Measurements from ENCODE around the gene OR10A6. TPM values are rescaled to one million over a fixed set of nuclear protein-coding genes. Genes with fewer than 3 reads are reported as not detected.

The OR10A6 gene
- total RNA-seq, 1 experiment from 2014 or later = not detected

DNA sequence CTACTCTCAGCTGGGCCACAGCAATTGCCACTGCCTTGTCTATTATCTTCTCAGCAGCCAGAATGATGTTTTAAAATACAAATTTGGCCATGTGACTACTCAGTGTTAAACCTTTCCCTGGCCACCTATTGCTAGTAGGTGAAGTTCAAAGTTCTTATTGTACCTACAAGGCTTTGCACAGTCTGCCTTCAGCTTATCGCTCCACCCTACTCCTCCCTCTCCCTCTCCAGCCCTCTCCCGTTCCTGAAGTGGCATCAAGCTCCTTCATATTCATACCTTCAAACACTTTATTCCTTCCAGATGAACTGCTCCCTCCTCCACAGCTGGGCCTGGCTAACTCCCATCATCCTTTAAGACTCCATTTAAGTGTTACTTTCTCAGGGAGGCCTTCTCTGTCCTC lies 37.3 kb downstream of the OR10A6 start:
- Histone ChIP-seq H2AFZ (no peak overlapping the region), H3K9me3 (ENCODE audit: insufficient read depth, low read depth) (peaks cover 4% of the 10 kb centered on the region; the same call in 1 of the 2 replicates), H3K4me1 (replicated peaks; ENCODE audit: insufficient read depth) (0 out of 2 replicates have a peak, but pooled peaks cover 10% of the 10 kb centered on the region), H3K9me2 (ENCODE audit: insufficient read depth) (no peaks in the 10 kb centered on the region), H3K27ac (no peak overlapping the region), H3K36me3 (ENCODE audit: low read depth) (0 out of 2 replicates have a peak, but pooled peaks cover 2% of the 10 kb centered on the region), H3K4me3 (no peak overlapping the region), H3K79me2 (ENCODE audit: low read depth) (no peaks in the 10 kb centered on the region), H3K4me2 (no peak overlapping the region), H3F3A (ENCODE audit: insufficient read depth, low read depth) (peaks cover under 1% of the 10 kb centered on the region; the same call in 1 of the 2 replicates), H4K20me1 (ENCODE audit: insufficient read depth) (no peaks in the 10 kb centered on the region), H3K27me3 (ENCODE audit: insufficient read depth, low read depth) (no peaks in the 10 kb centered on the region)
- ChIA-PET CTCF (interaction anchor here (1.7 kb wide), 1 partner anchor 205 kb away, joined by 4 read pairs; no protein-coding TSS in a partner anchor), POLR2A (ENCODE audit: unreplicated experiment) (interaction anchor here (0.6 kb wide), 1 partner anchor 93 kb away, joined by 4 read pairs; the partner anchor contains the start of gene EIF3F)
- DNase-seq = no peak
- no TSS peak for BruUV-seq (replicated peaks)
- intact Hi-C loops (cut with micrococcal nuclease; ENCODE audit: unreplicated experiment) = loop anchor here (1.0 kb wide), 1 partner anchor 199 kb away; no protein-coding TSS in a partner anchor
- TF ChIP-seq EZH2 (IDR thresholded peaks at IDR 0.05; ENCODE audit: low read depth) = no peak
- TF ChIP-seq, protein P1, sequence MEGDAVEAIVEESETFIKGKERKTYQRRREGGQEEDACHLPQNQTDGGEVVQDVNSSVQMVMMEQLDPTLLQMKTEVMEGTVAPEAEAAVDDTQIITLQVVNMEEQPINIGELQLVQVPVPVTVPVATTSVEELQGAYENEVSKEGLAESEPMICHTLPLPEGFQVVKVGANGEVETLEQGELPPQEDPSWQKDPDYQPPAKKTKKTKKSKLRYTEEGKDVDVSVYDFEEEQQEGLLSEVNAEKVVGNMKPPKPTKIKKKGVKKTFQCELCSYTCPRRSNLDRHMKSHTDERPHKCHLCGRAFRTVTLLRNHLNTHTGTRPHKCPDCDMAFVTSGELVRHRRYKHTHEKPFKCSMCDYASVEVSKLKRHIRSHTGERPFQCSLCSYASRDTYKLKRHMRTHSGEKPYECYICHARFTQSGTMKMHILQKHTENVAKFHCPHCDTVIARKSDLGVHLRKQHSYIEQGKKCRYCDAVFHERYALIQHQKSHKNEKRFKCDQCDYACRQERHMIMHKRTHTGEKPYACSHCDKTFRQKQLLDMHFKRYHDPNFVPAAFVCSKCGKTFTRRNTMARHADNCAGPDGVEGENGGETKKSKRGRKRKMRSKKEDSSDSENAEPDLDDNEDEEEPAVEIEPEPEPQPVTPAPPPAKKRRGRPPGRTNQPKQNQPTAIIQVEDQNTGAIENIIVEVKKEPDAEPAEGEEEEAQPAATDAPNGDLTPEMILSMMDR (conservative IDR thresholded peaks at IDR 0.05) = no peak

DNA sequence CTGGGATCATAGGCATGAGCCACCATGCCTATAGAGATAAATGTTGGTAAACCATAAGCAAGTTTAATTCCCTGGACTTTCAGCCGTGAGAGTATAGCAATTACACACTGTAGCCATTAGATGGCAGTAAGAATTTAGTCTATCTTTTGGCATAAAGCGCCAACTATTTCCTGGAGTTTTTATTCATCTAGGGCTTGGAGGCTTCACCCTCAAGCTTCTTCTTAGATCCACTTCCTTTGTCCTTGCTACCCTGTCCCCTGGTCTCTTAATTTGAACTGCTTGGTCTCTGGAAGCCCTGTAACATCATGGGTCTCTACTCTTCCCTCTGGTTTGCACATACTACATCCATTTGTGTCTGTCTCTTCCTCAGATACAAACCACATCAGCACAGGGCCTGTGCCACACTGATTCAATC lies 38.2 kb downstream of the OR10A6 start:
- ChIA-PET CTCF (interaction anchor here (0.6 to 1.7 kb wide), 4 partner anchors 12 to 206 kb away, joined by 3 to 8 read pairs (median 4); partner anchors contain the start of gene EIF3F), POLR2A (ENCODE audit: unreplicated experiment) (interaction anchor here (0.6 to 1.0 kb wide), 2 partner anchors 12 to 94 kb away, joined by 3 read pairs; partner anchors contain the start of gene EIF3F)
- BruUV-seq (replicated peaks) = no TSS peak
- Histone ChIP-seq H3K27me3 (ENCODE audit: insufficient read depth, low read depth) (no peaks in the 10 kb centered on the region), H3K36me3 (ENCODE audit: low read depth) (no peaks in the 10 kb centered on the region), H3K27ac (no peak overlapping the region), H3K9me3 (ENCODE audit: insufficient read depth, low read depth) (no peaks in the 10 kb centered on the region), H3K79me2 (ENCODE audit: low read depth) (no peaks in the 10 kb centered on the region), H3K4me2 (no peak overlapping the region), H3K9me2 (ENCODE audit: insufficient read depth) (no peaks in the 10 kb centered on the region), H2AFZ (no peak overlapping the region), H3F3A (ENCODE audit: insufficient read depth, low read depth) (no peaks in the 10 kb centered on the region), H3K4me1 (replicated peaks; ENCODE audit: insufficient read depth) (0 out of 2 replicates have a peak, but pooled peaks cover 10% of the 10 kb centered on the region), H3K4me3 (no peak overlapping the region), H4K20me1 (ENCODE audit: insufficient read depth) (no peaks in the 10 kb centered on the region)
- no peak for TF ChIP-seq EZH2 (IDR thresholded peaks at IDR 0.05; ENCODE audit: low read depth)
- TF ChIP-seq, protein P1 (conservative IDR thresholded peaks at IDR 0.05) = peak; percentile 73
- intact Hi-C loops (cut with micrococcal nuclease; ENCODE audit: unreplicated experiment) = loop anchor here (1.0 kb wide), 2 partner anchors 94 to 199 kb away; partner anchors contain the start of gene EIF3F
- peak in 1 of 2 experiments; percentile 43 for DNase-seq

- intact Hi-C loops (cut with micrococcal nuclease; ENCODE audit: unreplicated experiment) = loop anchor here (1.0 kb wide), 1 partner anchor 95 kb away; the partner anchor contains the start of gene EIF3F
- Histone ChIP-seq H3K79me2 (ENCODE audit: low read depth) (no peaks in the 10 kb centered on the region), H3K27ac (no peak overlapping the region), H2AFZ (no peak overlapping the region), H3K9me3 (ENCODE audit: insufficient read depth, low read depth) (no peaks in the 10 kb centered on the region), H3K4me1 (replicated peaks; ENCODE audit: insufficient read depth) (0 out of 2 replicates have a peak, but pooled peaks cover 10% of the 10 kb centered on the region), H3K27me3 (ENCODE audit: insufficient read depth, low read depth) (no peaks in the 10 kb centered on the region), H3K36me3 (ENCODE audit: low read depth) (no peaks in the 10 kb centered on the region), H3F3A (ENCODE audit: insufficient read depth, low read depth) (no peaks in the 10 kb centered on the region), H3K9me2 (ENCODE audit: insufficient read depth) (no peaks in the 10 kb centered on the region), H3K4me2 (no peak overlapping the region), H3K4me3 (no peak overlapping the region), H4K20me1 (ENCODE audit: insufficient read depth) (no peaks in the 10 kb centered on the region)
- TF ChIP-seq, protein P1 (conservative IDR thresholded peaks at IDR 0.05) = no peak
- TF ChIP-seq EZH2 (IDR thresholded peaks at IDR 0.05; ENCODE audit: low read depth) = no peak
- no peak for DNase-seq
- ChIA-PET CTCF (interaction anchor here (0.6 to 1.7 kb wide), 4 partner anchors 13 to 207 kb away, joined by 3 to 8 read pairs (median 4); partner anchors contain the start of gene EIF3F), POLR2A (ENCODE audit: unreplicated experiment) (interaction anchor here (0.5 to 1.0 kb wide), 3 partner anchors 13 to 95 kb away, joined by 3 read pairs; partner anchors contain the start of gene EIF3F)
- no TSS peak for BruUV-seq (replicated peaks)
Observed at GRCh38 chr11:7892059-7892699, 38.9 kb downstream of the OR10A6 start.

Measured in PC-9 (cell line).